Fibroblast of skin of abdomen (primary cell): Measurements from ENCODE around the gene ZNF358. TPM values are rescaled to one million over a fixed set of nuclear protein-coding genes. Genes with fewer than 3 reads are reported as not detected.

ENCODE experiments used
- DNase-seq: peaks from one replicate; pipeline ENCODE4 v3.0.0-alpha.2; 2013
- polyA plus RNA-seq, 2 experiments: library from polyadenylated mRNA; unstranded; fragments of 120-200 nt; gene quantifications; one replicate each; pipeline ENCODE4 v1.2.1, GENCODE V29; 2013; ENCODE audit not compliant: insufficient read length in 2 of 2

Gene ZNF358
- 65.7 TPM for polyA plus RNA-seq (2013, experiment 1 of 2; ENCODE audit: insufficient read length)
- 76.5 TPM for polyA plus RNA-seq (2013, experiment 2 of 2; ENCODE audit: insufficient read length)

GRCh38 chr19:7515645-7516151, at the start of gene ZNF358:
Gene ZNF358, plus strand, starts transcription at chr19:7516103. Its CDS starts 3,140 bp downstream, at chr19:7519243.
- DNase-seq = peak; percentile 75

- no peak for DNase-seq
These were observed 48.6 kb upstream of the ZNF358 start for GRCh38 chr19:7467009-7467989.

- DNase-seq = no peak
These were observed 47.1 kb upstream of the ZNF358 start for GRCh38 chr19:7468840-7469239.

GRCh38 chr19:7469669-7470285, 46.1 kb upstream of the ZNF358 start:
- no peak for DNase-seq

GRCh38 chr19:7470540-7471305, 45.2 kb upstream of the ZNF358 start:
- DNase-seq = no peak

- DNase-seq = no peak
These were observed 43.9 kb upstream of the ZNF358 start for GRCh38 chr19:7471696-7472615.

- DNase-seq = no peak
These were observed 40.2 kb upstream of the ZNF358 start for GRCh38 chr19:7475665-7476064.

GRCh38 chr19:7476241-7476640, 39.7 kb upstream of the ZNF358 start:
- no peak for DNase-seq

GRCh38 chr19:7476777-7477494, 39.0 kb upstream of the ZNF358 start:
- no peak for DNase-seq

- DNase-seq = no peak
These were observed 38.1 kb upstream of the ZNF358 start for GRCh38 chr19:7477758-7478157.

GRCh38 chr19:7478173-7478842, 37.6 kb upstream of the ZNF358 start:
- no peak for DNase-seq

GRCh38 chr19:7478843-7479227, 37.1 kb upstream of the ZNF358 start:
- no peak for DNase-seq

GRCh38 chr19:7480222-7480969, 35.5 kb upstream of the ZNF358 start:
- no peak for DNase-seq

- DNase-seq = no peak
These were observed 35.0 kb upstream of the ZNF358 start for GRCh38 chr19:7480970-7481255.

- DNase-seq = no peak
These were observed 33.1 kb upstream of the ZNF358 start for GRCh38 chr19:7482584-7483439.

- DNase-seq = no peak
These were observed 32.1 kb upstream of the ZNF358 start for GRCh38 chr19:7483720-7484201.

GRCh38 chr19:7486923-7487322, 29.0 kb upstream of the ZNF358 start:
- DNase-seq = no peak

GRCh38 chr19:7488736-7489353, 27.1 kb upstream of the ZNF358 start, which contains the start of gene PEX11G:
Gene PEX11G, minus strand, starts transcription at chr19:7489035. Its CDS starts 25 bp downstream, at chr19:7489010.
- peak; percentile 87 for DNase-seq
